ENCODE data around the gene HNRNPA2B1. TPM values are rescaled to one million over a fixed set of nuclear protein-coding genes. Genes with fewer than 3 reads are reported as not detected.

The HNRNPA2B1 gene
- total RNA-seq, 1 donor = 82.9 TPM

- no peaks in the 10 kb centered on the region for H3K79me2 ChIP-seq (ENCODE audit: insufficient read depth, low read length)
- H2AFZ ChIP-seq (ENCODE audit: low read length) = no peak overlapping the region
- H3K27ac ChIP-seq (ENCODE audit: low read depth, low read length) = no peak overlapping the region
- no peak overlapping the region for H3K4me2 ChIP-seq (ENCODE audit: insufficient read depth, low read length)
- peaks cover 6% of the 10 kb centered on the region for H3K4me1 ChIP-seq (ENCODE audit: insufficient read depth, low read length)
- no peak overlapping the region for H3K4me3 ChIP-seq (ENCODE audit: insufficient read depth, low read length)
- no peaks in the 10 kb centered on the region for H3K9me3 ChIP-seq (ENCODE audit: low read depth, low read length)
- no peaks in the 10 kb centered on the region for H4K20me1 ChIP-seq (ENCODE audit: insufficient read depth, low read length)
- no peak for DNase-seq (ENCODE audit: insufficient read length, low spot score, missing footprints)
- H3K36me3 ChIP-seq (ENCODE audit: insufficient read depth, low read length) = no peaks in the 10 kb centered on the region
- peaks cover 5% of the 10 kb centered on the region for H3K27me3 ChIP-seq (ENCODE audit: insufficient read depth, low read length)
- TF ChIP-seq CTCF (IDR thresholded peaks at IDR 0.05; ENCODE audit: extremely low read depth, low read depth, low read length) = no peak
Measured at GRCh38 chr7:26140380-26140779, 60.2 kb downstream of the HNRNPA2B1 start.

Other genes starting within 250 kb of the HNRNPA2B1 start
- 0.59 and 1.4 TPM in 2 replicates for gene NFE2L3, start 48.5 kb downstream of the HNRNPA2B1 start, total RNA-seq
- 136 and 142 TPM in 2 replicates for gene CBX3, start 999 bp upstream of the HNRNPA2B1 start, total RNA-seq
- gene SNX10, start 91.1 kb upstream of the HNRNPA2B1 start, total RNA-seq = 0.72 and 1.2 TPM in 2 replicates